NCI-H187 (cell line): Measurements from ENCODE around the gene ATG14.
"Not testable (repeated sequence)": the region's sequence is repeated elsewhere in the genome, so short reads cannot be mapped to it uniquely, and the experiment has no call there.

ENCODE experiments used
- DNase-seq, 2 experiments: peaks; one replicate each; lab custom pipeline; 2025; lab: John Stamatoyannopoulos, UW

ATG14 gene

GRCh38 chr14:55411426-55412389, at the start of gene ATG14:
Gene ATG14, minus strand, starts transcription at chr14:55411830. Its CDS starts 8 bp downstream, at chr14:55411822.
- DNase-seq: peak; percentile 62 to 86

DNA sequence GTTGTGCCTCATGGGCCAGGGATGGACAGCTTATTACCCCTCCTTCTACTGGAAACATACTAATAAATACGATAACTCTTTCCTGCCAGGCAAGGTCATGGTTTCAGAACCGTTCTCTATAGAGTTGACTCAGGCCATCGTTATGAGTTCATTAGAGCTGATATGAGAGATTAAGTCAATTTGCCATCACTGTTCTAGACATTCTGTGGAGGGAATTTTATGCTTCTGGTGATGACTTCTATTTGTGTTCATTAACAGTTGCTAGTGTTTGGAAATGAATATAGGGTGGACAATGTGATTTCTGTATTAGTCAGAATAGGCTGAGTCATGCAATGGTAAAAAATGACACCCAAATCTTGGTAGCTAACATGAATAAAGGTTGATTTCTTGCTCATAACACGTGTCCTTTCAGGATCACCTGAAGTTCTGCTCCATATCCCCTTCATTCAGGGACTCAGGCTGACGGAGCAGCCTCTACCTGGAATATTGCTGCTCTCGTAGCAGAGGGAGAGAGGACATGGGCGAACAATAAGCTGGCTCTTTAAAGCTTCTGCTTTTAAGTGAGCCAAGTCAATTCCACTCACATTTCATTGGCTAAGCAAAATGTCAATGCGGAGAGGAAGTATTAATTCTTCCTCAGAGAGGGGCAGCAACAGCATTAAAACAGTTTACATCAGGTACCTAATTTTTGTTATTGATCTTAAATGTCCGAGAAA, 47.3 kb upstream of the ATG14 start:
- DNase-seq: no peak

- DNase-seq: no peak
Measured at GRCh38 chr14:55457496-55457895, 45.9 kb upstream of the ATG14 start.

- DNase-seq: not testable (repeated sequence)
Measured at GRCh38 chr14:55456411-55456810, 44.8 kb upstream of the ATG14 start.

GRCh38 chr14:55454264-55455002, 42.8 kb upstream of the ATG14 start:
- peak; percentile 83 to 87 for DNase-seq

- DNase-seq: no peak
Measured at GRCh38 chr14:55451950-55452349, 40.3 kb upstream of the ATG14 start.

- DNase-seq: no peak
Measured at GRCh38 chr14:55451398-55451797, 39.8 kb upstream of the ATG14 start.

- DNase-seq: no peak
Measured at GRCh38 chr14:55450987-55451386, 39.4 kb upstream of the ATG14 start.

GRCh38 chr14:55450539-55450938, 38.9 kb upstream of the ATG14 start:
- DNase-seq: no peak

DNA sequence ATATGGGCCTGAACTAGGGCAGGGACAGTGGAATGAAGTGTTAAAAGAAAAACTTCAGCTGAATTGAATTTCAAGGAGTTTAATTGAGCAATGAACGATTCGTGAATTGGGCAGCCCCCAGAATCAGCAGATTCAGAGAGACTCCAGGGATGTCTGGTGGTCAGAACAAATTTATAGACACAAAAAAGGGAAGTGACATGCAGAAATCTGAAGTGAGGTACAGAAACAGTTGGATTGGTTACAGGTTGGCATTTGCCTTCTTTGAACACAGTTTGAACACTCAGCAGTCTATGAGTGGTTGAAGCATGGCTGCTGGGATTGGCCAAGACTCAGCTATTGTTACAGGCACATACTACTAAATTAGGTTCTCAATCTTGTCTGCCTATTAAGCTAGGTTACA, 38.5 kb upstream of the ATG14 start:
- no peak for DNase-seq

DNA sequence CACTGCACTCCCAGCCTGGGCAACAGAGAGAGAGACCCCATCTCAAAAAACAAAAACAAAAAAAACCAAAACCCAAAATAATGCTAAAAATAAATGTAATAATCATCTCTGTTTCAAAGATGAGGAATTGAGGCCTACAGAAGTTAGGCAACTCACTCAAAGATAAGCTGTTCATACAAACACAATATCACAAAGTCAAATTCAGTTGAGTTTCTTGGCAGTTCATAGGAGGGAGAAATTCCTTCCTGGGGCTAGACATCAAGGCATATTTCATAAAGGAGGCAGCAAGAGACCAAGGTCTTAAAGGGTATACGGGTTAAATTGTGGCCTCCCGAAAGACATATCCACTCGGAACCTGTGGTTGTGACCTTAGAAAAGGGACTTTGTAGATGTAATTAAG, 37.5 kb upstream of the ATG14 start:
- no peak for DNase-seq

GRCh38 chr14:55448141-55448614, 36.5 kb upstream of the ATG14 start:
- no peak for DNase-seq

DNA sequence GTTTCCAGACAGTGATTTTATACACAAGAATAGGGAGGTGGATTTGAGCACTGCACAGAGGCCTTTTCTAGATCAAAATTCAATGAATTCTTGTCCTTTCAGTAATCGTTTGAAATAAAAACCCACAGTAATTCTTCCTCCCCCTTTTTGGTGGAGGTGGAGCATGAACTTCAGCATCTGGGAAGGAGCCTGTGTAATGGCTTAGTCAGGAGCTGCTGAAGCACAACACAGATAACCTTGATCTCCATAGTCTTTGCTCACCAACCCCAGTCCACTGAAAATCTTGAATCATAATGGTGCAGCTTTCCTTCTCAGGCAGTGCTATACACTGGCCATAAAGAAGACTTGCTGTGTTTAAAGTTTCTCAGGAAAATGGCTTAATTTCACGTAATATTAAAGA, 35.2 kb upstream of the ATG14 start:
- no peak for DNase-seq

- DNase-seq: peak; percentile 76 to 88
Measured at GRCh38 chr14:55446127-55446736, 34.6 kb upstream of the ATG14 start.

DNA sequence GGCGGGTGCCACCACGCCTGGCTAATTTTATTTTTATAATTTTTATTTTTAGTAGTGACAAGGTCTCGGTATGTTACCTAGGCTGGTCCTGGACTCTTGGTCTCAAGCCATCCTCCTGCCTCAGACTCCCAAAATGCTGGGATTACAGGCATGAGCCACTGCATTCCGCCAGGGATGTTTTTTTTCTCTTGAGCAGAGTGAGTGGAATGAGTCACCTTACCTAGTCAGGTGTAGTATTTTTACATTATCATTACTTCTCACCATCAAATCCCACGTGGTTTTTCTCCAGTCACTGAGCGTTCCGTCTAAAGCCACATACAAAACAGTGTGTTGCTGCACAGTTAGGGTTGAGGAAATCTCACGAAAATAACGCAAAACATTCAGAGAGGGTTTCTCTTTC, 29.7 kb upstream of the ATG14 start:
- no peak for DNase-seq

DNA sequence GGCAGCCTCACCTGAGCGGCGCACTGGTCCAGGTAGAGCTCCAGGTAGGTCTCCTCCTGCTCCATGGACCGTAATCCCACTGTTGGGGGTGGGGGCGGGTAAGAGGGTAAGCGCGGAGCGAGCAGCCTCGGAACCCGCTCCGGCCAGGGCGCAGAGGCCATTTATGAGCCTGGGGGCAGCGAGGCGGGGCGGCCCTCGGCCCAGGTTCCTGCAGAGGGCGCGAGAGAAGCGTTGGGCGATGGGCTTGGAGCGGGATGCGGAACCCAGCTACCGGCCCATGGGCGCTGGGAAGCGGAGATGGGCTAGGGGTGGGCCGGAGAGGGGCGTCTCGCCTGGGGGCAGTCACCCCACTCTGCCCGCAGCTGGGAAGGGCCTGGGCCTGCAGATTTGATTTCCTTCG, 28.8 kb upstream of the ATG14 start, which contains the start of gene TBPL2:
Gene TBPL2, minus strand, starts transcription at position 232 of the 400 bp plus-strand sequence. Its CDS starts 167 bp downstream, at position 65.
- DNase-seq: no peak

DNA sequence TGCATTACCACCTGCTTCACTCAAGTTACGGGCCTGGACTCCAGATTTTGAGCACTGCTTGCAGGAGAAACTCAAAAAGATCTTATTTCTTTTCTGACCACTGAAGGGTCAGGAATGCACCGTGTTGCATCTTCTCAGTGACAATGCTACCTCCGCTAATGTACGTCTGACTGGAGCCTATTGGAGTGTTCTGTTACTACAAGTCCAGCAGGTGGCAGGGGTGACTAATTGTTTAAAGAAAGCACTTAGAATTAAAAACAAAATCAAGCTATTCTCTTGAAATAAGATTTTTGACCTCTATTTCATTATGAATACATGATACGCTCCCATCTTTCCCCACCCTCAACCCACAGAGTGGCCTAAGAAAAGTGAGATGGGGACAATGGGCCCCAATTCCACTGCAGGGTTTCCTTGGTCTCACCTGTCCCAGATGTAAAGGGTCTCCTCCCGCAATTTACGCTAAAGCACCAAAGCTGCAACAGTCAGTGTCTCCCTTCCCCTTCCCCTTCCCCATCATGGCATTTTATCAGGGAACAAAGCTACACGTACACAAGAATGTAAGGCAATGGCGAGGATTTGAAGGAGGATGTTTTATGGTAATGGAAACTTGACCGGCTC, 26.5 kb upstream of the ATG14 start:
- peak in 1 of 2 experiments; percentile 39 for DNase-seq

DNA sequence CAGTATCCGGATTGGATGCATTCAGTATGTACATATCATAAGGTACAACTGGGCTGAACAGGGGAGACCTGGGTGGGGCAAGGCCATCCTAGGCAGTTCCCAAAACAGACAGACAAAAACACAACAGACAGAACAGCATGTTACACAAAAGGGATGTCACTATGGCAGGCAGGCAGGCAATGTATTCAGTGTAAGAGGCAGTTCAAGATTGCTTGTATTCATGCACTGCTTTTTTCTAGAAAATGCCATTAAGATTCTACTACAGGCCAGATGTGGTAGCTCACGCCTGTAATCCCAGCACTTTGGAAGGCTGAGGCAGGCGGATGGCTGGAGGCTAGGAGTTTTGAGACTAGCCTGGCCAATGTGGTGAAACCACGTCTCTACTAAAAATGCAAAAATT, 25.3 kb upstream of the ATG14 start:
- no peak for DNase-seq

DNA sequence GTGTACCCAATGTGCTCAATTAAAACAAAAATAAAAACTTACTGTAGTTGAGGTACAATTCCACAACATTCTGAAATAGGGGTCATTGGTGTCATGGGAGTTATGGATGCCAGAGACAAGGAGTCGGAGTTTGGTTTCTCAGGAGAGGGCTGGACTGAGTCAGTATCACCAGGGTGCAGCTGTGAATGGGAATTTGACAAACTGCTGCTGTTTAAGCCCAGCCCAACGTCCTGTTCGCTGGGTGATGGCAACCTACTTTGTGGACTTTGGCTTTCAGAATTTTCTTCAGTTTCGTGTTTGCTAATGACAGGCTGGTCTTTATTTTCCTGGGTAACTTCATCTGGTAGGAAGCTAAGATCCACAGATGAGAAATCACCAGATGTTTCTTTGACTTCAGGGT, 24.9 kb upstream of the ATG14 start:
- no peak for DNase-seq

- no peak for DNase-seq
Measured at GRCh38 chr14:55434805-55435174, 23.2 kb upstream of the ATG14 start.
